DND-41 (cell line): ENCODE measurements around the gene GHDC.
A peak's percentile ranks its signal among the peaks of the same experiment; 100 is the strongest.

ENCODE experiments used
- ATAC-seq: fragments of 200-7000 bp; cut with Tn5 transposase; 3 replicates; pipeline ENCODE4 v1.9.1; 2021; ENCODE audit warnings: low read depth; ENCODE audit not compliant: insufficient read depth
- DNase-seq: peaks from one replicate; pipeline ENCODE4 v3.0.0-alpha.2; 2020
- H2AFZ ChIP-seq: 2 replicates; pipeline ENCODE4 v1.6.0; 2012; ENCODE audit warnings: low read depth, low read length
- H3K27ac ChIP-seq: 2 replicates; pipeline ENCODE4 v1.5.1; 2012; ENCODE audit warnings: low read length, inconsistent platforms
- H3K27me3 ChIP-seq: fragments of 200-600 bp; sonication (generic); 2 replicates; pipeline ENCODE4 v1.6.0; 2012; ENCODE audit warnings: low read length, mild to moderate bottlenecking, inconsistent platforms; ENCODE audit not compliant: insufficient read depth, poor library complexity
- H3K36me3 ChIP-seq: 2 replicates; pipeline ENCODE4 v1.5.1; 2012; ENCODE audit warnings: low read length, inconsistent platforms; ENCODE audit not compliant: insufficient read depth
- H3K4me1 ChIP-seq: 2 replicates; pipeline ENCODE4 v1.5.1; 2012; ENCODE audit warnings: mild to moderate bottlenecking, low read length; ENCODE audit not compliant: insufficient read depth
- H3K4me2 ChIP-seq: 2 replicates; pipeline ENCODE4 v1.6.0; 2012; ENCODE audit warnings: mild to moderate bottlenecking, moderate library complexity, low read length, inconsistent platforms; ENCODE audit not compliant: insufficient read depth
- H3K4me3 ChIP-seq, 2 experiments: fragments of 200-600 bp in 1 of 2; shearing (Covaris generic) in 1 of 2; 2 replicates each; pipeline ENCODE4 v1.5.1; 2012 to 2016; ENCODE audit warnings: inconsistent platforms in 2 of 2, low read length in 2 of 2, mild to moderate bottlenecking in 2 of 2, low read depth in 1 of 2, moderate library complexity in 1 of 2
- H3K79me2 ChIP-seq: 2 replicates; pipeline ENCODE4 v1.6.0; 2012; ENCODE audit warnings: low read length, inconsistent platforms; ENCODE audit not compliant: insufficient read depth
- H3K9ac ChIP-seq: 2 replicates; pipeline ENCODE4 v1.6.0; 2012; ENCODE audit warnings: low read depth, mild to moderate bottlenecking, inconsistent platforms, low read length, moderate library complexity
- H3K9me3 ChIP-seq: 2 replicates; pipeline ENCODE4 v1.5.1; 2012; ENCODE audit warnings: low read length, moderate library complexity, mild to moderate bottlenecking, inconsistent platforms; ENCODE audit not compliant: insufficient read depth, severe bottlenecking
- H4K20me1 ChIP-seq: 2 replicates; pipeline ENCODE4 v1.6.0; 2012; ENCODE audit warnings: low read length; ENCODE audit not compliant: insufficient read depth
- EZH2 ChIP-seq: IDR thresholded peaks from 3 replicates; pipeline ENCODE4 v1.6.1; 2012; ENCODE audit warnings: borderline replicate concordance, low read depth, mild to moderate bottlenecking, moderate library complexity, low read length, inconsistent platforms; ENCODE audit not compliant: severe bottlenecking
- TF ChIP-seq, protein P1 (sequence below): IDR thresholded peaks from 2 replicates; pipeline ENCODE4 v1.5.1; 2012; ENCODE audit warnings: borderline replicate concordance, low read length, moderate library complexity, mild to moderate bottlenecking; ENCODE audit not compliant: poor library complexity, severe bottlenecking; ENCODE audit errors: extremely low read depth

GHDC gene

DNA sequence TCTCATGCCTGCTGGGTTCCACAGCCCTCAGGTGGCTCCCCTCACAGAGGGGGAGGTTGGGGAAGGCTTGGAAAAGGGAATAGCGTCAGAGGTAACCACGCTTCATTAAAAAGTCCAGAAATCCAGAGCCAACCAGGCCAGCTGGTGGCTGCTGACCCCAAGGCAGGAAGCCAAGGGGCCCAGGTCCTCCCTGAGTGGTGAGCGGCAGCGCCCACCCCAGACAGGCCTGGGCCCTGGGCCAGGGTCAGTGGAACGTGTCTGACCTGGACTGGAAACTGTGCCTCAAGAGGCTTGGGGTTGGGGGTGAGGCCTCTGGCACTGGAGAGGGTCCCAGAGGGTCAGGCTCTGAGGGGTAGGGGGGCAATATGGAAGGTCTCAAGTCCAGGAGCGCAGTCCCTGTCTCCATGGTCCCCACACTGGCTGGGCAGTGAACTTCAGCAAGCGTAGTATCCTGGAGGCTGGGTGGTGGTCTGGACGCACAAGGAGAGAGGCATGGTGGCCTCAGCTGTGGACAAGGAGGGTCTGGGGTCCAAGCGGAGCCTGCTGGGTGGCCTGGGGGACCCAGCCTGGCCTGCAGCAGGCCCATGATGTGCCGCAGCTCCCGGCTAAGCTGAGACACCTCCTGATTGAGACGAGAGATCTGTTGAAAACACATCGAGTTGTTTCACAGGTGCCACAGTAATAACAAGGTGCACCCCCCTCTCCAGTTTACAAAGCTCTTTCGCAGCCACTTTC, 34.3 kb downstream of the GHDC start:
- Histone ChIP-seq H3K4me3 (no peak overlapping the region), H4K20me1 (no peaks in the 10 kb centered on the region), H3K79me2 (no peaks in the 10 kb centered on the region), H2AFZ (no peak overlapping the region; the same call in 1 of the 2 replicates), H3K36me3 (no peaks in the 10 kb centered on the region), H3K9me3 (no peaks in the 10 kb centered on the region), H3K4me2 (no peak overlapping the region), H3K9ac (no peak overlapping the region), H3K27me3 (no peaks in the 10 kb centered on the region), H3K27ac (no peak overlapping the region), H3K4me1 (peaks cover 11% of the 10 kb centered on the region)
- DNase-seq (no peak), ATAC-seq (no peak)
- TF ChIP-seq EZH2 = no peak

- ATAC-seq (no peak), DNase-seq (no peak)
- H3K9ac ChIP-seq = no peak overlapping the region; the same call in 1 of the 2 replicates
- 0 out of 2 replicates have a peak overlapping the region, but pooled peaks have one; percentile 14 for H3K27ac ChIP-seq
- H4K20me1 ChIP-seq = peaks cover 22% of the 10 kb centered on the region
- peak overlapping the region in 1 of 2 experiments; percentile 50; a peak in 2 of 4 replicates for H3K4me3 ChIP-seq
- no peaks in the 10 kb centered on the region for H3K9me3 ChIP-seq
- H2AFZ ChIP-seq = peak overlapping the region; percentile 76
- peaks cover 9% of the 10 kb centered on the region for H3K36me3 ChIP-seq
- H3K4me1 ChIP-seq = peaks cover 33% of the 10 kb centered on the region
- H3K79me2 ChIP-seq = peaks cover 41% of the 10 kb centered on the region
- no peaks in the 10 kb centered on the region for H3K27me3 ChIP-seq
- TF ChIP-seq, protein P1, sequence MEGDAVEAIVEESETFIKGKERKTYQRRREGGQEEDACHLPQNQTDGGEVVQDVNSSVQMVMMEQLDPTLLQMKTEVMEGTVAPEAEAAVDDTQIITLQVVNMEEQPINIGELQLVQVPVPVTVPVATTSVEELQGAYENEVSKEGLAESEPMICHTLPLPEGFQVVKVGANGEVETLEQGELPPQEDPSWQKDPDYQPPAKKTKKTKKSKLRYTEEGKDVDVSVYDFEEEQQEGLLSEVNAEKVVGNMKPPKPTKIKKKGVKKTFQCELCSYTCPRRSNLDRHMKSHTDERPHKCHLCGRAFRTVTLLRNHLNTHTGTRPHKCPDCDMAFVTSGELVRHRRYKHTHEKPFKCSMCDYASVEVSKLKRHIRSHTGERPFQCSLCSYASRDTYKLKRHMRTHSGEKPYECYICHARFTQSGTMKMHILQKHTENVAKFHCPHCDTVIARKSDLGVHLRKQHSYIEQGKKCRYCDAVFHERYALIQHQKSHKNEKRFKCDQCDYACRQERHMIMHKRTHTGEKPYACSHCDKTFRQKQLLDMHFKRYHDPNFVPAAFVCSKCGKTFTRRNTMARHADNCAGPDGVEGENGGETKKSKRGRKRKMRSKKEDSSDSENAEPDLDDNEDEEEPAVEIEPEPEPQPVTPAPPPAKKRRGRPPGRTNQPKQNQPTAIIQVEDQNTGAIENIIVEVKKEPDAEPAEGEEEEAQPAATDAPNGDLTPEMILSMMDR = no peak
- TF ChIP-seq EZH2 = no peak
- peak overlapping the region; percentile 52 for H3K4me2 ChIP-seq
These were observed 38.7 kb downstream of the GHDC start for GRCh38 chr17:42155614-42156045.

DNA sequence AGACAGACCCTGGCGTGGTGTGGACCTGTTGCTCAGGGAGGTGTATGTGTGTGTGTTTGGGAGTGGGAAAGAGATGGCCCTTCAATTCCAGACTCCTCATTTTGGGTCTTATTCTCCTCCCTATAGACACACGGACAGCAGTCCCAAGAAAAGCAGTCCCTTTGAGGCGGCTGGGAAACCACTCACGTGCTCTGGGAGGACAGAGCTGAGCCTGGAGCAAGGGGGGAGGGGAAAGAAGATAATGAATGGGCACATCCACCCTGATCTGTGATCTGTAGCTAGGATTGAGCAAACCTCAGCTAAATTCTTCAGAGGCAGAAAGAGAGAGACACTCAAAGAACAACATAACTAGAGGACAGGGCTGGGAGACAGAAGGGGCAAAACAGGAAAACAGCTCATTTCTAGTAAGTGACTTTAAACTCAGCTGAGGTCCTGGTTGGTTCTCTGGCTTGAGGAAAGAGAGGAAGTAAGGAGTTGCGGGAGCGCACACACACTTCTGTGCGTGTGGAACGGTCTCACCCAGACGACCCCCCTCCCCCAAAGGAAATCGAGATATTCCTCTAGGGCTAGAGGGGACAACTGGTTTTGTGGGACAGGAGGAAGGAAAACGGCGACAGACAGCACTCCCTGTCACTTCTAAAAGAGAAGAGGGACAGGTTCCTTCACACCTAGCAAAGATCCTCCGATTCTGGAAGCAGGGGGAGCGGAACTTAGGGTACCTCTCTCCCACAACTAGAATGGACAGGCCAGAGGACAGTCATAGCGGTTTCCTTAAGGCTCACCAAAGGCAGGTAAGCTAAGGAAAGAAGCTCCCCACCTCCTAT, 40.2 kb downstream of the GHDC start:
- Histone ChIP-seq H3K4me1 (peaks cover 33% of the 10 kb centered on the region), H3K27me3 (no peaks in the 10 kb centered on the region), H3K4me3 (peak overlapping the region; percentile 95), H3K9ac (peak overlapping the region; percentile 88), H3K79me2 (peaks cover 54% of the 10 kb centered on the region), H3K9me3 (no peaks in the 10 kb centered on the region), H4K20me1 (peaks cover 25% of the 10 kb centered on the region), H2AFZ (peak overlapping the region; percentile 75), H3K36me3 (peaks cover 17% of the 10 kb centered on the region), H3K4me2 (peak overlapping the region; percentile 85), H3K27ac (peak overlapping the region; percentile 82)
- DNase-seq (peak; percentile 27), ATAC-seq (no peak)
- TF ChIP-seq, protein P1 = no peak
- no peak for TF ChIP-seq EZH2
